Glomerular visceral epithelial cell (primary cell): Measurements from ENCODE around the gene NEAT1.
"Not testable (repeated sequence)": the region's sequence is repeated elsewhere in the genome, so short reads cannot be mapped to it uniquely, and the experiment has no call there.

Experiments used
- DNase-seq: peaks from one replicate; pipeline ENCODE4 v3.0.0-alpha.2; 2016; ENCODE audit errors: extremely low spot score

NEAT1 gene

DNA sequence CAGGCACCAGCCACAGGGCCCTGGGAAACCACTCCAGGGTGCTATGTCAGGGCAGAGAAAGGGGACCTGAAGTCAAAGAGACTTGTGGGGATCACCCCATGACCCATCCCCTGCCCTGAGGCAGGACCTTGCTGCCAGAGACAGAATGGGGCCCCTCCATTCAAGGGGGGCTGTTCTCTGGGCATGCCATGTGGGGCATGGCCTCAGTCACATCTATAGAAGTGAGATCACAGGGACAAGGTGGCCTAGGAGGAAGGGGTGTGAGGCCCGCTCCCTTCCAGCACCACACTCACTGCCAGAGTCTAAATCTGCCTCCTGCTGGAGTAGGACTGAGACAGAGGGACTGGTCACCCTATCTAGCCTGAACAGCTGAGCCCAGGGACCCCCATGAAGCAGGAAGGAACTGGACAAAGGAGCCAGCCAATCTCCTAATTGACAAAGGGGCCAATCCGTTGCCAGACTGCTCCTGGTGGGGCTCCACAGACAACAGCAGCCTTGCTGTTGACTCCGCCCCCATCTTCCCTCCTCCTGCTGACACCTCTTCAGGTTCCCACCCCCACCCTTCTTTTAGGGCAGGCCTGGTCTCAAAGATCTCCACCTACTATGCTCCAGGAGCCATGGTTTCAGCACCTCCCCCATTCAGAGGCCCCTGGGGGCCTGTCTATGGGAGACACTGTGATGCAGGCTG, 26.0 kb downstream of the NEAT1 start:
- peak; percentile 47 for DNase-seq

DNA sequence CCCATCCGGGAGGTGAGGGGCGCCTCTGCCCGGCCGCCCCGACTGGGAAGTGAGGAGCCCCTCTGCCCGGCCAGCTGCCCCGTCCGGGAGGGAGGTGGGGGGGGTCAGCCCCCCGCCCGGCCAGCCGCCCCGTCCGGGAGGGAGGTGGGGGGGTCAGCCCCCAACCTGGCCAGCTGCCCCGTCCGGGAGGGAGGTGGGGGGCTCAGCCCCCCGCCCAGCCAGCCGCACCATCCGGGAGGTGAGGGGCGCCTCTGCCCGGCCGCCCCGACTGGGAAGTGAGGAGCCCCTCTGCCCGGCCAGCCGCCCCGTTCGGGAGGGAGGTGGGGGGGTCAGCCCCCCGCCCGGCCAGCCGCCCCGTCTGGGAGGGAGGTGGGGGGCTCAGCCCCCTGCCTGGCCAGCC, 28.7 kb downstream of the NEAT1 start:
- not testable (repeated sequence) for DNase-seq

DNA sequence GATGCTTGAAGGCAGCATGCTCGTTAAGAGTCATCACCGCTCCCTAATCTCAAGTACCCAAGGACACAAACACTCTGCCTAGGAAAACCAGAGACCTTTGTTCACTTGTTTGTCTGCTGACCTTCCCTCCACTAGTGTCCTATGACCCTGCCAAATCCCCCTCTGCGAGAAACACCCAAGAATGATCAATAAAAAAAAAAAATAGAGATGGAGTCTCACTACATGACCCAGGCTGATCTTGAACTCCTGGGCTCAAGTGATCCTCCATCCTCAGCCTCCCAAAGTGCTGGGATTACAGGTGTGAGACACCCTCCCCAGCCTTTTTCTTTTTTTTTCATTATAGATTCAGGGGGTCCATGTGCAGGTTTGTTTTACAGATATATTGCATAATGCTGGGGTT, 29.7 kb downstream of the NEAT1 start:
- DNase-seq: not testable (repeated sequence)

DNA sequence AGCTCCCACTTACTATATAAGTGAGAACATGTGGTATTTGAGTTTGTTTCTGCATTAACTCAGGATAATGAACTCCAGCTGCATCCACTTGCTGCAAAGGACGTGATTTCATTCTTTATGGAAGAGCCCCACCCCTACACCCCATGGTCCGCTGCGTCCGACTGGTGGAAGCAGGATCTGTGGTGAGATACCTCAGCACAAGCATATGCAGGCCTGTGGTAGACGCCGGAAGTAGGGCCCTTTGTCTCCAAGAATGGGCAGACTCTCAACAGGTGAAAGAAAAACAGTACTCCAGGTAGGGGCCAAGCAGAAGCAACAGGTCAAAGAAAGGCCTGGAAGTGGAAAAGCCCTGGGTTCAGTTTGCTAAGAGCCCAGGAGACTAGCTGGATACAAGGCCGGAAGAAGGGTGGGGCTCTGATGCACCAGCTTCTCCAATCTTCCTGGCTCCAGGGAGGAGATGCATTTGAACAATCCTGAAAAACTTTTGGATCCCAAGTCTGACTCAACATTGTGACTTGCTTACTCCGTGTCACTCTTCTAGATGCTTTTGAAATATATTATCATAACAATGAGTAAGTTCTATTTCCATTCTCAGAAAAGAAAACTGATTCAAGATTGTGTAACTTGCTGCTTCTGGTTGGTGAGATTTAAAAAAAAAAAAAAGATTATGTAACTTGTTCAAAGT, 30.4 kb downstream of the NEAT1 start:
- DNase-seq: peak; percentile 24

DNA sequence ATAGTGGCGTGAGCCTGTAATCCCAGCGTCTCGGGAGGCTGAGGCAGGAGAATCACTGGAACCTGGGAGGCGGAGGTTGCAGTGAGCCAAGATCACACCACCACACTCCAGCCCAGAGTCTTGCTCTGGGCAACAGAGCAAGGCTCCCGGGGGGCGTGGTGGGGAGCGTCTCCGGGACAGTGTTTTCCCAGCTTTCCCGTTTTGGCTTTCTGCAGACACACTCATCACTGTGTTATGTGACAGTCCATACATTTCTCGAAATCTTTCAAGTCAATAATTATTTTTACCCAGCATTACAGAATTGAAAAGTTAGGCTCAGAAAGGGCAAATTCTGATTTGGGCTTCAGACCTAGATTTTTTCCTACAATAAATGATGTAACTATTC, 31.7 kb downstream of the NEAT1 start:
- peak; percentile 61 for DNase-seq

DNA sequence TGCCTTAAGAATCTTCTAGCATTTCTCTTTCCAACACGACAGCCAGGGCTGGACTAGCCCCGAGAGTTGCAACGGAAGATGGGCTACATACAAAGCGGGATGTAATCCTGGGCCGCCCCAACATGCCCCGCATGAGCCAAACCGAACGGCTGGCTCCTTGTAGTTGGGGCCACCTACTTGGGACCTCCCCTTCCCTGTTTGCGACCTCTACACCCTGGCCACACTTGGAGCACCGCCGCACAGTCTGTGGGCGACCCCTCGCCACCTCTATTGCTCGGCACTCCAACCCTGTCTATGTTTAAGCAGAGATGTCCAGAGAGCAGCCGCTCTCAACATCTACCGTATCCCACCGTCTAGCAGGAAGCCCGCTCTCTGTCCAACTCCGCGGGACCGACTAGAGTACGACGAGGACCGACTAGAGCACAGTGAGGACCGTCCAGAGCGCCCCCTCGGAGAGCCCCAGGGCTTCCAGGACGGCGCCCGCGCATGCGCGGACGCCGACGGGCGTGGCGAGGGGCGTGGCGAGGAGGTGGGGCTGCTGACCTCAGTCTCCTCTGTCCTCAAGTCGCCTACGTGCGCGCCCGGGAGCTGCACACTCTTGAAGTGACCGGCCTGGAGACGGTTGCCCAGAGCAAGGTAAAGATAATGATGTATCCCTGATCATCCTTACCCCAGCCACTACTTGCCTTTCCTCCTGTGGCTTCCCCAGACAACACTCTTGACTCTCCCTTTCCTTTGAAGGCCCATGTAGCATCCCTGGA, 32.3 kb downstream of the NEAT1 start:
- DNase-seq: peak; percentile 89

DNA sequence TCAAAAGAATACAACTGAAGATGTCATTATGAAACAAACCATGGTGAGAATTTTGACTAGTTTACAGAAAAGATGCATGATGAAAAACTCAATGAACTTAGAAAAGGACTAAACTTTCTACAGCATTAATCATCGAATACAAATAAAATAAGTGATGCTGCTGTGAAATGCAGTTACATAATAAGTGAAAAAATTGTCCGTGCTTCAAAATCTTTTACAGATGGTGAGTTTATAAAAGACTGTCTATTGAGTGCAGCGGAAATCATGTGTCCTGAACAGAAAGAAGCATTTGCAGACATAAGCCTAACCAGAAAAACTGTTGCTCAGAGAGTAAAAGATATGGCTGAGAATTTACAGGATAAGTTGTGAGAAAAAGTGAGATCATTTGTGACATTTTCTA, 33.8 kb downstream of the NEAT1 start:
- DNase-seq: no peak

DNA sequence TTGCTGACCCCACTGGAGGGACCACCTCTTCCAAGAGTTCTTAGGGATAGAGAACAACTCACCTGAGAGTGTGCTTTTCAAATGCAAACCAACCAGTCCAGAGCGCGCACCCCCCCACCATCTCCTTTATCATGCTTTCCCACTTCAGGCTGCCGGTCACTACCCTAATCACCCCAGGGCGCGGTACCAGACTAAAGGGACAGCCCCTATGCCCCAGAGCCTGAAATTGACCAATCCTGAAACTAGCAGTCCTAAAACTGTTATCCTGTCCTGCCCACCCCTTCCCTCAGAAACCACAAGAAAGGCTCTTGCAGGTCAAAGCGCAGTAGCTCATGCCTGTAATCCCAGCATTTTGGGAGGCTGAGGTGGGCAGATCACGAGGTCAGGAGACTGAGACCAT, 37.0 kb downstream of the NEAT1 start:
- no peak for DNase-seq

DNA sequence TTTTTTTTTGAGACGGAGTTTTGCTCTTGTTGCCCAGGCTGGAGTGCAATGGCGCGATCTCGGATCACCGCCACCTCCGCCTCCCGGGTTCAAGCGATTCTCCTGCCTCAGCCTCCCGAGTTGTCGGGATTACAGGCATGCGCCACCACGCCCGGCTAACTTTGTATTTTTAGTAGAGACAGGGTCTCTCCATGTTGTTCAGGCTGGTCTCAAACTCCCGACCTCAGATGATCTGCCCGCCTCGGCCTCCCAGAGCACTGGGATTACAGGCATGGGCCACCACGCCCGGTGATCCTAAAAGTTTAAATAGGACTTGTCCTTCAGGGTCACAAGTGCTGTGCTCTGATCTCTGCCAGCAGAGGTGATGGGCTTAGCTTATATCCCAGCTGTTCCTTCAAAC, 42.9 kb downstream of the NEAT1 start:
- DNase-seq: not testable (repeated sequence)

DNA sequence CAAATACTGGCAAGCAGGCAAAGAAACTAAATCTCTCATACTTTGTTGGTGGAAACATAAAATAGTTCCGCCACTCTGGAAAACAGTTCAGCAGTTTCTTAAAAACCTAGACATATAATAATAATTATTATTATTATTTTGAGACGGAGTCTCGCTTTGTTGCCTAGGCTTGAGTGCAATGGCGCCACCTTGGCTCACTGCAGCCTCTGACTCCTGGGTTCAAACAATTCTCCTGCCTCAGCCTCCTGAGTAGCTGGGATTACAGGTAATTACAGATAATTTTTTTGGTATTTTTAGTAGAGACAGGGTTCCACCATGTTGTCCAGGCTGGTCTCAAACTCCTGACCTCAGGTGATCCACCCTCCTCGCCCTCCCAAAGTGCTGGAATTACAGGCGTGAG, 44.7 kb downstream of the NEAT1 start:
- not testable (repeated sequence) for DNase-seq

DNA sequence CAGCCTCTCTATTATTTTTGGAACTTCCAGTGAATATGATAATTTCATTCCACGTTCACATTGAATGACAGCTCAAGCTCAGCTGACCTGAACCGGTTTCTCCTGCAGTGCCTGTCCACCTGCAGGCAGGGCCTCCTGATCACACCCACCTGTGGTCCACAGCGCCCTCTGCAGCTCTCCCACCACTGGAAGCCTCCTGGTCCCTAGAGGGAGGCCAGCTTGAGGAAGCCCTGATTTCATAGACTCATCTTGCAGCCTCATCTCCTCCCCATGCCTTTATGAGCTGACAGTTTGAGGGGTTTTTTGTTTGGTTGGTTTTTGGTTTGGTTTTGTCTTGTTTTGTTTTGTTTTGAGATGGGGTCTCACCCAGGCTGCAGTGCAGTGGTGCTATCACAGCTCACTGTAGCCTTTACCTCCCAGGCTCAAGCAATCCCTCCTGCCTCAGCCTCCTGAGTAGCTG, 46.3 kb downstream of the NEAT1 start:
- DNase-seq: no peak

DNA sequence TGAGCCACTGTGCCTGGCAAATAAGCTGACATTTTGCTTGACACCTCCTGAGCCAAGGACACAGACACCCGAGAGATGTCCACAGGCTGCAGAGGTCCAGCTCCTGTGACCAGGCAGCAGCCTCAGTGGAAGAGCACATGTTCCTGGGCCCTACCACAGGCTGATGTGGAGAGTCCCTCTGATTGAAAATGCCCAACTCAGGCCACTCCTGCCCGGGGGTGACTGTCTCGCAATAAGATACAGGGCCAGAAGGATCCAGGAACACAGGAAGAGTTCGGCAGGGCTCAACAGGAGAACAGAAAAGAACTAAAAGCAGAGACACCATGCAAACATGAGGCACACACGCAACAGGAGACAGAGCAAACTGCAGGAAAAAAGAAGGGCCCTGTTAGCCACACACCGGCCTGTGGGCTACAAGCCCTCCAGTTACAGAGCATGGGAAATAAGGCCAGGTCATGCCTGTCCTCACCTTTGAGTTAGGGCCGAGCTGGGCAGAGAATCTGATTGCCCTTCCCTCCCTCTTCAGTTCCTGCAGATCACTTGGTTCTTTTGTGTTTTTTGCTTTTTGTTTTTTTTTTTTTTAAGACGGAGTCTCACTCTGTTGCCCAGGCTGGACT, 47.9 kb downstream of the NEAT1 start:
- no peak for DNase-seq

DNA sequence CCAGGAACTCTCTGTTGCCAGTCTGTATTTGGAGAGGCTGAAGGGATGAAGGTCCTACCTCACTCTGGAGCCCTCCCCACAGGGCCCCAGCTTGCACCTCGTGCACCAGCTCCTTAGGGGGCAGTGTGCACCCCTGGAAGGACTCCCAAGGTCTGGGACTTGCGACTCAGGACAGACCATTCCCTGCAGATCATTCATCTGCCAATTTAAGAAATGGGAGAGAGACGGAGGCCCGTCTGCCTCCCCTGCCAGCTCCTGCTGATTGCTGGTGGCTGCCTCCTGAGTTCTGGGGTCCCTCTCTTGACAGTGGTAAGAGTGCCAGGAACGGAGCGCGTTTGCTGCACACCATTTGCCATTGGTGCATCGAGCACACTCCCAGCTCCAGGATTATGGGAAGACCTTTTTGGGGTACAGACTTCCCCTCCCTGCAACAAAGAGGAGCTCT, 48.9 kb downstream of the NEAT1 start:
- DNase-seq: peak; percentile 70

DNA sequence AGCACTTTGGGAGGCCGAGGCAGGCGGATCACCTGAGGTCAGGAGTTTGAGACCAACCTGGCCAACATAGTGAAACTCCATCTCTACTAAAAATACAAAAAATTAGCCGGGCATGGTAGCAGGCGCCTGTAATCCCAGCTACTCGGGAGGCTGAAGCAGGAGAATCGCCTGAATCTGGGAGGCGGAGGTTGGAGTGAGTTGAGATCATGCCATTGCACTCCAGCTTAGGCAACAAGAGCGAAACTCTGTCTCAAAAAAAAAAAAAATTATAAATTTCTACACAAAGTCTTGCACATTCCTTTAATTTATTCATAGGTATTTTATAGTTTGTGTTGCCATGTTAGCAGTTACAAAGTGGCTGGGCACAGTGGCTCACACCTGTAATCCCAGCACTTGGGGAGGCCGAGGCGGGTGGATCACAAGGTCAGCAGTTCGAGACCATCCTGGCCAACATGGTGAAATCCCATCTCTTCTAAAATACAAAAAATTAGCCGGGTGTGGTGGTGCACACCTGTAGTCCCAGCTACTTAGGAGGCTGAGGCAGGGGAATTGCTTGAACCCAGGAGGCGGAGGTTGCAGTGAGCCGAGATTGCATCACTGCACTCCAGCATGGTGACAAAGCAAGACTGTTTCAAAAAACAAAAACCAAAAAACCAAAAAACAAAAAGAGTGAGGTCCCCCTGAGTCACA, 50.1 kb downstream of the NEAT1 start:
- not testable (repeated sequence) for DNase-seq

DNA sequence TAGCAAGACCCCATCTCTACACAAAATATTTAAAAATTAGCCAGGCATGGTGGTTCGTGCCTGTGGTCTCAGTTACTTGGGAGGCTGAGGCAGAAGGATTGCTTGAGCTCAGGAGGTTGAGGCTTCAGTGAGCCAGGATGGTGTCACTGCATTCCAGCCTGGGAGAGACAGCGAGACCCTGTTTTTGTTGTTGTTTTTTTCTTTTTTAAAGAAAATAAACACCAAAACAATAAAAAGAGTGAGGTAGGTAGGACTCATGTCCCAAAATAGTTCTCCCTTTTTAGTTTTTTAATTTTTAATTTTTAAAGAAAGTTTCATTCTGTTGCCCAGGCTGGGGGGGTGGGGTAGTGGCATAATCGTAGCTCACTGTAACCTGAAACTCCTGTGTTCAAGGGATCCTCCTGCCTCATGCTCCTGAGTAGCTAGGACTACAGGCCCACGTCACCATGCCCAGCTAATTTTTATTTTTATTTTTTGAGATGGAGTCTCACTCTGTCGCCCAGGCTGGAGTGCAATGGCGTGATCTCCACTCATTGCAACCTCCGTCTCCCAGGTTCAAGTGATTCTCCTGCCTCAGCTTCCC, 50.8 kb downstream of the NEAT1 start:
- DNase-seq: no peak

DNA sequence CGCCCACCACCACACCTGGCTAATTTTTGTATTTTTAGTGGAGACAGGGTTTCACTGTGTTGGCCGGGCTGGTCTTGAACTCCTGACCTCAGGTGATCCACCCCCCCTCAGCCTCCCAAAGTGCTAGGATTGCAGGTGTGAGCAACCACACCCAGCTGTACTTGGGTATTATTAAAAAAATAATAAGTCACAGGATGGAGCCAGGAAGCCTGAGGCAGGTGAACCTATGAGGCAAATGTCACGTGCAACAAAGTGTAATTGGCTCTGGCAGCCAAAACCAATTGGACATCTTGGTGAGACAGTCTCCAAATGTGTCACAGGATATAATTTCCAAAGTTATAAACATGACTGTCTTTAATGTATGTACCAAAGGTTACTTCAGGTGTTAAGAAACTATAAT, 52.3 kb downstream of the NEAT1 start:
- DNase-seq: no peak

DNA sequence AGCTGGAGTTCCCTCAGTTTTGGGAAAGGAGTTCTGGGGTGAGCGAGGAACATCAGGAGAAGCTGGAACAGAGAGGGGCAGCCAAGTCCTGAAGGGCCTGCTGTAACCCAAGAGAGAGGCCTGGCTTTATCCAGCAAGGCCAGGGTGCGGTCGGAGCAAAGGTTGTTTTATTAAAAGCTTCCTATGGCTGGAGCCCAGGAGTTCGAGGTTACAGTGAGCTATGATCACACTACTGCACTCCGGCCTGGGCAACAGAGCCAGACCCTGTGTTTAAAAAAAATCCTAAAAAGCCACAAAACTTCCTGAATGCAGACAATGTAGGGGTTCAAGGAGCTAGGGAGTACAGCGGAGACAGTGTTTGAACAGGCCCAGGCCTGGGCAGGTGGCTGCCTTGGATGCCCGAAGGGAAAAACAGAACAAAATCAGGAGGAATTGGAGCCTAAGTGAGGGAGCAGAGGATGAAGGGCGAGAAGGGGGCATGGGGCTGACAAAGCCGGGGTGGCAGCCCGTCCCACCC, 54.1 kb downstream of the NEAT1 start:
- DNase-seq: no peak

DNA sequence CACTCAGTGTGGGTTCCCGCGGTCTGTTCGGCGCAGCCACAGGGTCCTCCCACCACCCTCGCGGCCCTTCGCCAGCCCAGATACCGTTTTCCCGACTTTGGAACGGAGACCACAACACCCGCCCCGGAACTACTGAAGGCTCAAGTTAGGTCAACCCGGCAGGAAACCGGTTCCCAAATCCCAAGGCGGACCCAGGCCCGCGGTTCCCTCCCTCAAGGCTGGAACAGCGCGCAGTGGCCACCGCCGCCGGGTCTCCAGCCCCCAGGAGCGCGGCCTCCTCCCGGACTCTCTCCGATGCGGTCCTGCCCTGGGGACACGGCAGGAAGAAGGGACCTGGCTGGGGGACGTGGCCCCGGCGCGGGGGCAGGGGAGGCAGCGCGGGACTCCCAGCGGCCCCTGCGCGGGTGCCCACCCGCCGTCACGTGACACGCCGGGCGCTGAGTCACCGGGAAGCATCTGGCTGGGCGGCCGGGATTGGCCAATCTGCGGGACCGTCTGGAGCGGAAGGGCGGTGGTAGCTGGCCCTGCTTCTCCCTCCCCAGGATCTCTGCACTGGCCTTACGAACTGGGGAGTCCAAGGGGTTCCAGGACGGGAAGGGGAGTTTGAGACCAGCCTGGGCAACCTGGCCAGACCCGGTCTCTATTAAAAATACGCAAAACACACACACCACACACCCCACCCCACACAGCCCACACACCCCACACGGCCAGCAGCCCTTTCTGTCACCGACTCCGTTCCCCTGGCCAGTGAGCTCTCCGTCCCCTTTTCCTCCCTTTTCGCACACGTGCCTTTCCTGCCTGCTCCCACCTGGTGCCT, 54.8 kb downstream of the NEAT1 start:
- peak; percentile 93 for DNase-seq

DNA sequence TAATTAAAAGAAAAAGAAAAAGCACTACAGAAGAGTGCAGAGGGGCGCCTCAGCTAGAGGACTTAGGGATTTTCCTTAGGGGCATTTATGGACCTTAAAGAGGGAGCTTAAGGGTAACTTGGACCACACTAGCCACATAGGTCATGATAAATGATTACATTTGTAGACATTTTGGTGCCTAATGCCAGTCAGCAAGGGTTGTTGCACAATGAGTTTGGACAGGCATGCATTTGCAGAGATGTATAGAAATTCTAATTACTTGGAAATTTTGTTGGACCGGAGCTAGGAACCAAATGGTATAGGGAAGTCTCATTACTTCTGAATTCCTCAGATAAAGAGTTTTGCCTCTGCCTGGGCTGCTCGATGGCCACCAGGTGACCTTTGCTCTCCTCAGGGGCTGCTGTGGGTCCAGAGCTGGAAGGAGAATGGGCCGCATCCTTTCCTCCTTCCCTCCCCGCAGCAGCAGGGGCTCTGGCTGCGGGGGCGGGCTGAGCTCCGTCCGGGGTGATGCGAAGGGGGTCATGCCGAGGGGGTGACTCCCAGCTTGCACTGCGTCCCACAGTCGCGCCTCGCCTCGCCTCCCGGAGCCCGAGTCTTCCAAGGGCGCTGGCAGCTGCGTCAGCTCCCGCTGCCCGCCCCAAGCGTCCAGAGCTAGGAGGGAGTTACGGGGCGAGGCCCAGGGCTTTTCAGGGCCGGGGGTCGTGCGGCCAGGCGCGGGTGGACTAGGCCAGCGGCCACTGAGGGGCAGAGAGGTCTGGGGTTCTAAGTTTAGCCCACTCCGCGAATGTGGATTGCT, 56.0 kb downstream of the NEAT1 start:
- DNase-seq: peak; percentile 51
